Stimulated activated CD4-positive, alpha-beta T cell treated with anti-CD3 and anti-CD28 coated beads, Interleukin-2, amount 100 ng/mL, for 24 hours (primary cell): Measurements from ENCODE around the gene CBLB.
"Not testable (repeated sequence)": the region's sequence is repeated elsewhere in the genome, so short reads cannot be mapped to it uniquely, and the experiment has no call there.

ENCODE experiments used
- DNase-seq, 2 donors: peaks; one replicate each; pipeline ENCODE4 v3.0.0-alpha.2; 2020

CBLB gene

DNA sequence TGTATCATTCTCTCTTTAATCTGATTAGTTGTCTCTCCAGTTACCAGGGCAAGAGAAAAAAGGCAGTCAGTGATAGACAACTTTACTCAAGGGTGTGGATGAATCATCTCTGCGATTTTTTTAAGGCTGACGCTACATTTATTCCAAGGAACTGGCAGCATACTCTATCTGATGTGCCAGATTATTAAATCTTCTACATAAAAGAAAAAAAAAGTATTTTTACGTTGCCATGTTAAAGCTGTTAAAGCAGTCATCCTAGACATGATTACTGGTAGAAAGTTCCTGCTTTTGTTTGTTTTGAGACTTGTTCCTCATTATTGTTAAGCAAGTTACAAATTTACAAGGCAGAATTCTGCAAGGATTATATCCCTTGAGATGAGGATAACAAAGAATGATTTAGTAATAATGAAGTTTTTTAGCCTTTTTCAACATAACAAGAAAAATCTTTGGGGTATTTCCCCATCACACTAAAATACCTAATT, 121.7 kb downstream of the CBLB start:
- no peak for DNase-seq

DNA sequence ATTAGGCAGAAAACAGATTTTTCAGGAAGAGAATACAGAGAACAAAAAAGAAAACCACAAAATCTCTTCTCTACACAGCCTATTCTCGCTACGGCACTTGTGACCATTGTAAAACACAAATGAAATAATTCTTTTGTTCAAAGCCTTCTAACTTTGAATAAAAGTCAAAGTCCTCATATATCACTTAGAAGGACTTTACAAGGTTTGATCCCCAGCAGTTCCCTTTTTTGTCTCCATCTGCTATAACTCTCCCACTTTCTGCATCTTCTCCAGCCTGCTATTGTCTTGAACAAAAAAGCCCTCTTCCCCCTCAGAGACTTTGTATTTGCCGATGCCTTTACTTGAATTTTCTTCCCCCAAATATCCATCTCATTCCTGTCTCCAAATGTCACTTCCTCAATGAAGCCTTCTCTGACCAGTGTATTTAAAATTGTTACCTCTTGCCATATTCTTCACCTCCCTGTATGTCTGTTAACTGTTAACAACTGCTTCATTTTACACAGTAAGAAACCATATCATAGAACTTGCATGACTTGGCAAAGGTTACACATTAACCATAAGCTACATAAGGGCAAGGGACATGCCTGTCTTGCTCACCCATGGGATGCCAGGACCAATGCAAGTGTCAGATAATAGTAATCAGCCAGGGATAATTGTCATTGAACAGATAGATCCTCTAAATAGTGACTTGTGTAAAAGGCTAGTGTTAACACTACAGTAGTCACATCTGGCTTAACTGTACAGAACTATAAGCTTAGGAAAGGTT, 122.4 kb downstream of the CBLB start:
- no peak for DNase-seq

DNA sequence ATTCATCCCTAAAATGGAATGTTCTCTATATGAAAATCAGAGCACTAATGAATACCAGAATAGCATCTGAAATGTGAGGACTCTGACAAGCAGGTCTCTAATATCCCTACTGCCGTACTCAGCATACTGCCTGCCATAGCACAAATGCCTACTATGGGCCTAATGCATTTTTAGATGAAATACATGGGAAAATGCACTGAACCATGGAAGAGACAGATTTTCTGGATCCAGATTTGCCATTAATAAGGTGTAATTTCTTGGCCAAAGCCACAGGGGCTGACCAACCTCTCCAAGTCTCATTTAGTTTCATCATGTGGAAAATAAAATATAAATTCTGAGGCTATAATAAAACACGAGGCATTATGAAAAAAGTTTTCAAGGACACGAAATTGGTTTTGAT, 123.8 kb downstream of the CBLB start:
- no peak for DNase-seq

DNA sequence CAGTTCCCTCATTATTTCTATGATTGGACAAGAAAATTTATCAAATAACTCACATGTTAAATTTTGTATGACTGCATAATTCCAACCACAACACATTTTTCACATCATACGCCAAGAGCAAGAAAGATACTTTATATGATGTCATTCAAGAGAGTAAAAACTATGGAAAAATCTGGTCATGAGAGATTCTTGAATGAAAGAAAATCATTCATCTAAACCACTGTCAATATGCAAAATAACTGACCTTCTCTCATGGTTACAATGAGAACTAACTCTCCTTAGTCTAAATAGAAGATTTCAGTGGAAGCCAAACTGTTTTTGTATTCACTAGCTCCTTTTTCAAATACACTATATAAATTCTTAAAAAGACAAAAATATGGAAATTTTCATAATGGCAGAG, 124.6 kb downstream of the CBLB start:
- DNase-seq, result no peak

DNA sequence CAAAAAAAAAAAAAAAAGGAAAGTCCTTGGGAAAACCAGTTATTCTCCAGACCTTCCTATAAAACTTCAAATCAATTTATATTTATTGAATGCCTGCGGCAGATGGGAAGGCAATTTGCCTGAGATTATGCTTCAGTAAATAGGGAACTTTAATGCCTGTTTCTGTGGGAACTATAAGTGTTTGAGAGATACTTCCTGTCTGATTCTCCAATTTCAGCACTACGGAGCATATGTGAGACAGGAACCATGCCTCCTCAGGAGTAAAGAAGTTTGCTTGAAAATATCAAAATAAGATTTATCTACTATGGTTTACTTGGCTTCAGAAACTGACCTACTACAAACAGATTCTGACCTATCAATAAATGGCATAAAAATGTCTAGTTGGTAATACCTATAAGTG, 135.5 kb downstream of the CBLB start:
- DNase-seq, result no peak

DNA sequence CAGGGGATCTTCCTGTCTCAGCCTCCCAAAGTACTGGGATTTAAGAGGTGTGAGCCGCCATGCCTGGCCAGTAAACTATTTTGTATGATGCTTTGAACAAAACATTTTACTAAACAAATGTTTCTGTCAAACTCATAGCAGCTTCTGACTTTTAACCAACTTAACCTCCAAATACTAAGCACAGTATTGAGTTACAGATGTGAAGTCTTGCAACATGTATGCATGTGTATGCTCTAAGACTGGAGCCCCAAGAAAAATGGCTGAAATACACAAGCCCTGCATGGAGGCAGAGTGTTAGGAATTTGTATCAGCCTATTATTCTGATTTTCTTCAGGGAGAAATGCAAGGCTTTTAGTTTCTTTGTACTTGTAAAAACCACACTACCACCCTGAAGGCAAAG, 137.1 kb downstream of the CBLB start:
- no peak for DNase-seq

DNA sequence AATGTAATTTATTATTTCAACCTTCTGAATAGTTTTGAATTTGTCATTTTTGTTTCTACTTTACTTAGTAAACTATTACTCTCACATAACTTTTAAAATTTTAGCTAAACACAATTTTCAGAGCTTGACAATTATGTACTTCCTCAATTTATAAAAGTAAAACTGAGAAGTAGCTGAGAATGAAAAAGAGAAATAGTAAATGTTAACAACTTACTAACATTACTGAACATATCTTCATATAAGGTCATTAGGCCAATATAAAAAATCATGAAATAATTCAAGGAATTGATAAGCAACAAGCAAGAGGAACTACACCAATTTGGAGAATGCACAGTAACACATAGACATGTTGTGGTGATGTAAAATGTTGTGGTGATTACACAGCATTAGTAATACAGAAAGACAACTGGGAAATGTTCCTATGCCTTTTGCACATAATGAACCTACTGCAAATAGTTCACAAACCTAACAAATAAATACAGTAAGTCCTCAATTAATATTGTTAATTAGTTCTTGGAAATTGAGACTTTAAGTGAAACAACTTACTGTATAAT, 137.9 kb downstream of the CBLB start:
- DNase-seq, result no peak

DNA sequence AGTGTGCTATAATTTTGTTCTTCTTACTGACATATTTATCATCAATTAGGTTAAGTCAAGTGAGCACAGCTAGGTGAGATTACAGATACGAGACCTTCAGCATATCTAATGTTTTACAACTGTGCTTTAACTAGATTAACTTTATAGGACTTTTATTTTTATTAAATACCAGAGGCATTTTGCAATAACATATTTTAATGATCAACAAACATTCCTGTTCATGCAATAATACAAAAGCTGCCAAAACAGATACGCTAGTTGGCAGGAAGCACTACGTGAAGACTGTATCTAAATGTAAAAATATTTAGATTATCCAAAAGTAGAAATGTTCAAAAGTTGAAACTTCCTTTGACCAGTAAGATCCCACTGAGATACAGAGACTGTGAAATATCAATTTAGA, 139.1 kb downstream of the CBLB start:
- DNase-seq, result no peak

DNA sequence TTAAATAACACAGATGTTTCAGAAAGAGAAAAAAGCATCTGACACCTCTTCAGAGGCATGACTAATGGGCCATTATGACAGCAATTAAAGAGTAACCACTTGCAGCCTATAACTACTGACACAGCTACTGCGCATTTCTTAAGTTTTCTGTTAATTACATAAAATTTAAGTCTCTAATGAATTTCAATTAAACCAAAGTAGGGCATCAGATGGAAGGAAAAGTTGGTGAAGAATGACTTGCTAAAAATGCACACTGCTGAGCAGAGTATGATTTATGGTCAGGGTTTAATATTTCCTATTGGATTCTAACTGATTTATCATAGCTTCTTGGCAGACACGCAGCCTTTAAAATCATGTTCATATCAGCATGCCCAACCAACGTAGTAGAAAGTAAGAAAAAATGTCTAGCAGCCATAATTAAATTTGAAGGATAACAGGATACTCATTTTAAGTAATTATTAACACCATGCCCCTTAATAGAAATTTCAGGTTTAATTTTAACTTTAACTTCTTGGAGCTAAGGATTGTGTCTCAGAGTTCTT, 140.0 kb downstream of the CBLB start:
- DNase-seq, result no peak

DNA sequence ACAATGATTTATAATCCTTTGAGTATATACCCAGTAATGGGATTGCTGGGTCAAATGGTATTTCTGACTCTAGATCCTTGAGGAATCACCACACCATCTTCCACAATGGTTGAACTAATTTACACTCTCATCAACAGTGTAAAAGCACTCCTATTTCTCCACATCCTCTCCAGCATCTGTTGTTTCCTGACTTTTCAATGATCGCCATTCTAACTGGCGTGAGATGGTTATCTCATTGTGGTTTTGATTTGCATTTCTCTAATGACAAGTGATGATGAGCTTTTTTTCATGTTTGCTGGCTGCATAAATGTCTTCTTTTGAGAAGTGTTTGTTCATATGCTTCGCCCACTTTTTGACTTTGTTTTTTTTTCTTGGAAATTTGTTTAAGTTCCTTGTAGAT, 141.8 kb downstream of the CBLB start:
- not testable (repeated sequence) for DNase-seq

DNA sequence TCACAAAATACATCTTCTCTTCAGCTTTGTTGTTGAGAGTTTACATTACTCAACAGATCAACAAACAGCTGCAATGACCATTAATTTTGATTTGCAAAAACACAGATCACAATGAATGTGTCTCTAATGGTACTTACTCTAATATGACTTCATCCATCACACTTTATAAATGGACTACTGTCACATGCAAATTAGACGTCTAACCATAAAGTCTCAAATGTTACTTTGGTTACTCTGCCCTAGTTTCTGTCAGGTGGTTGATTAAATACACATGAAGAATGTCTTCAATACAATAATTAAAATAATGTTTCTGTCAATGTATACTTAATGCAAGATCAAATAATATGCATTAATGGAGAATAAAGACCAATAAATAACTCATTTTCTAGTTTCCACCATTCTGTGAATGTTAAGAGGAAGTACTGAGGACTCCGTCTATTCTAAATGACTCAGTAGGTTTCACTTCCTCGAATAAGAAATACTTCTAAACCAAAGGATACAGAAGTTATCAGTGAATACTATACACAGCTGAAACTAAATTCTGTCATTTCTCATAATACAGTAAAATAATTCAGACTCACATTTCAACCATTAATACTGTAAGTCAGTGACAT, 145.8 kb downstream of the CBLB start:
- DNase-seq, result no peak

DNA sequence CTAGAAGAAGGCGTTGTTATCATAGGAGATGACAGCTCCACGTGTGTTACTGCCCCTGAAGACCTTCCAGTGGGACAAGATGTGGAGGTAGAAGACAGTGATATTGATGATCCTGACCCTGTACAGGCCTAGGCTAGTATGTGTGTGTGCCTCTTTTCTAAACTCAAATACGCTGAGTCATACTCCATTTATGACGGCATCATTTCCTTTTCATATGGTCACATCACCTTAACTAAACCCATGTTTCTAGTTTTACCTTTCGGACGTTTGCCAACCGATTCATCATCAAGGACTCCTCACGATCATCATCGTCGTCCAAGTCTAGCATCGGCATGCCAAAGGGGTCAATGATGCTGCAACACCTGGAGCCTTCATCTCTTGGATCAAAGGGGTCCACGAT, 149.0 kb downstream of the CBLB start:
- DNase-seq, result no peak

DNA sequence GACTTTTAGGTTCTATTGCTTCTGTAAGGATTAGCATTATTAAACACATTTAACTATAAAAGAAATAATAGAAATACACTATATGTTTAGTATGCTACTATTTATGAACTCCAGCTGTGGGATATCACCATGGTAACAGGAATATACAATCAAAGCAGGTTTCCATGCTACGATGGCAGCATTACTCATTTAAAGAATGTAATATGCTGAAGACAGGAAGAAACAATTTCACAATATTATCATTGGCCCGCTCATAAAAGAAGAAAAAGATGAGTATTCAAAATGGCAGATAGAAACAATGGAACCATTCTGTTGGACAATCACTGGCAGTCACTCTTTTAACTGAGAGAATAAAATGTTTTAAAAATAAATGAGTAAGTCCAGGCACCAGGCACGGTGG, 153.4 kb downstream of the CBLB start:
- no peak for DNase-seq

DNA sequence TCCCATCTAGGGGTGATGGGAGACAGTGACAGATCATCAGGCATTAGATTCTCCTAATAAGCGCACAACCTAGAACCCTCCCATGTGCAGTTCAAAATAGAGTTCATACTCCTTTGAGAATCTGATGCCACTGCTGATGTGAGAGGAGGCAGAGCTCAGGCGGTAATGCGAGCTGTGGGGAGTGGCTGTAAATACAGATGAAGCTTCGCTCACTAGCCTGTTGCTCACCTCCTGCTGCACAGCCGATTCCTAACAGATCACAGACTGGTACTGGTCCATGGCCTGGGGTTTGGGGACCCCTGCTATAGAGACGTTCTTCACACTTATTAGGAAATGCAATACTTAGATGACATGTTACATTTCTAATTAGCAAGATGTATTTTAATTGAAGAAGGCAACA, 154.4 kb downstream of the CBLB start:
- no peak for DNase-seq

DNA sequence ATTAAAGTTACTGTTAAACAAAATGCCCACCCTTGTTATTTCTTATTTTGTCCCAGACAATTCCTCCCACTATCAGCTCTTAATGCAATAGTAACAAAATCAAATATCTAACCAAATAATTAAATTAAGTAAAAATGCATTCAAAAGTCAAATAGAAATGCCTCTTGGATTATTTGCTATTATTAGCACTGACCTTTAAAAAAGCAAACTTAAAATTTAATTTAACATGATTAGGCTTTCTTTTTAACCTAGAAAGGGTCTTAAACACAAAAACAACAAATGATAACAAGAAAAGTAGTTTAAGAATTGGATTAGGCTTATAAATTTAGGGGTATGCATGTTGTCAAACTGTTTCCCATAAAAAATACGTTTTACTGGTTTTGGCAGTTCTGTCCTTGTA, 159.8 kb downstream of the CBLB start:
- no peak for DNase-seq

DNA sequence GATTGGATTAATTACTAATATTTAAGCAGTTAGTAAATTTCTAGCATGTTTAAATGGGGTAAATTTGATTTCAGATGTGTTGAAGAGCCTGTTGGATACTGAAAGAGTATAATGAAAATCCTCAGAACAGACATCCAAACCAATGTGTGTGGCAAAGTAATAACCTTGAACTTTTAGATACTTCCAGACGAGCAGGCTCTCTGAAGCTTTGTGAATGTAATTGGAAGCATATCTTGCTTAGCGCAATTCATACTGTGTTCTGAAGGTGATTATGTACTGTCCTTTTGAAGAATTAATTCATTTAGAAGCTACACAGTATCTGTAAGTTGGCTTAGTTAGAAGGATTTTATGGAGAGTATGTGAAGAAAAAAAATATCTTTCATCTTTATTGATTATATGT, 161.8 kb downstream of the CBLB start:
- DNase-seq, result no peak

DNA sequence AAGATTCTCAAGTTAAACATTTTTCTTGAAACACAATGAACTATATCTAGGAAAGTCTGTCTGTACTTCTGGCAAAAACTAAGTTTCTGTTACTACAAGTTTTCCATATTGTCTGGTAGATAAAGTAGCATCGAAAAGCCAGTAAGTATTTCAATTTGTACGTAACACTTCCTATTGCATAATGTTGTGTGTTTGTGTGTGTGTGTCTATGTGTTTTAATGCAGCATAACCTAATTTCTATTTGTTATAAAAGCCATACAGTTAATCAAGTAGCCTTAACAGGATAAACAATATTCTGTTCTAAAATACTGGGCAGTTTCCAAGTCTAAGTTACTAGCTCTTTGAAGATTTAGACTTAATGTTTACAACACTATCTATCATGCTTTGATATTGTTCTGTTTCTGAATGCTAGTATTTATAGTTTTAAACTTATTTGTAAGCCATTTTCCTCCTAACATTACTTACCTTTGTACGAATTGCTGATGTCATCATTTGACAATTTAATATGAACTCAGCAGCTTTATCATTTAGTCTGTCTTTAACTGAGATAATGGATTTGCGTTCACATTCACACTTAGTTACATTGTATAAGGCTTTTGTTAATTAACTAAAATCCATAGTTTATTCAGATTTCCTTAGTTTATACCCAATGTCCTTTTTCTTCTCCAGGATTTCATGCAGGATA, 163.9 kb downstream of the CBLB start:
- DNase-seq, result no peak

DNA sequence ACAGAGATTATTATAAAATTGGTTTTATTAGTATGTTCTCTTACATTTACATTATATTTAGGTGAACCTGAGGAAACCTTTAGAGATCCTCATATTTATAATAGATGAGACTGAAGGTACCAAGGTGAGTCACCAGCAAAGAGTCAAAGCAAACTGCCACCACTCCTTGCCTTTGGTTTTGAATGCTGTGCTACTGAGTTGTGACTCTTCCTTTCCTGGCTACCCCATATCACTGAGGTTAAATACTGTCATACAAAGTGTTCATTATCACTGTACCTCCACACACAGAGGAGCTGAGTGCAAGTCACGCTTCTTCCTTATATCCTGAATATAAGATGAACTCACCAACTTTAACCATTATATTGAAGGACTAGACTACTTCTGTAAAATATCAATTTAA, 168.2 kb downstream of the CBLB start:
- peak in 1 of 2 donors; percentile 22 for DNase-seq

DNA sequence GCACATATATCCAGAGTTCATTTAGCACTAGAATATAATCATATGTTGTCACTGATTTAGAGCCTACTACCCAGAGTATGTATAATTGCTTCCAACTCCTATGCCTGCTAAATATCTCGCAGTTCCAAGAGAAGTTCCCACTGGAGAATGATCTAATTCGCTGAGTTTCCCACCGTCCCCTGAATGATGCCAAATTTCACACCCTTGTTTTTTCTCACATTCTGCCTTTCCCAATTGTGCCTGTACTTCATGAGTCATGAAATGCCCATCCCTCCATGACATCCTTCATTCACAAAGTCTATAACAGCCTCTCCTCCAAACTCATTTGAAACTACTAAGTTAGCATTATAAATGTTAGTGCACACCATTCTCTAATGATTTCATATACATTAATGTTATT, 177.2 kb downstream of the CBLB start:
- DNase-seq, result no peak

DNA sequence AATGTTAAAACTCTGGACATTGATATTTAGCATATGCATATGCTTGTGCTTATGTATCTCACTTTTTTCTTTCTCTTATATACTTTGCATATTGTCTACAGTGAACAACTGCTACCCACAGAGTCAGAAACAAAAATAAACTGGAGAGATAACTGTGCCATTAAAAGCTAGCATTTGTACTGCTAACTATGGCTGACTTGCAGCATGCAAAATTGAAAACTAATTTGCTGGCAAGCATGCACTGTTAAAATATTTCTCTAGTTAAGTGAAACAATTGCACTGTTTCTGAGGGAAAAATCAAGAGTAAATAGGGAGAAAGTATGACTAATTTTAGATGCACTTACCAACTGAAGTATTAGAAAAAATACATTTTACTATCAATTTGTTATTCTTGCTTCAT, 177.8 kb downstream of the CBLB start:
- DNase-seq, result no peak

DNA sequence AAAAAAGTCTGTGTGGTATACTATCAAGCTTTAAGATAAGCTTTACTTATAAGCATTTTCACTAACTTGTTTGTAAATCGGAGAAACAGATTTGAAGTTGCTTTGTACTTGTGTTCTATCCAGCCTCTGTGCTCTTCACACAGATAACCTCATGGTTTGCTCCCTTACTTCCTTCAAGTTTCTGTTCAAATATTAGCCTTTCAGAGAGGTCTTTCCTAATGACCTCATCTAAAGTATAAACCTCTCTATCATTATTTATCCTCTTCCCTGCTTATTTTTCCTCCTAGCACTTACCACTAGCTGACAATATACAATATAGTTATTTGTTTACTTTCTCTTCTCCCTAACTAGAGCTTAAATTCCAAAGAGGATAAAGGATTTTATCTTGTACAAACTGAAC, 180.0 kb downstream of the CBLB start:
- DNase-seq, result no peak

DNA sequence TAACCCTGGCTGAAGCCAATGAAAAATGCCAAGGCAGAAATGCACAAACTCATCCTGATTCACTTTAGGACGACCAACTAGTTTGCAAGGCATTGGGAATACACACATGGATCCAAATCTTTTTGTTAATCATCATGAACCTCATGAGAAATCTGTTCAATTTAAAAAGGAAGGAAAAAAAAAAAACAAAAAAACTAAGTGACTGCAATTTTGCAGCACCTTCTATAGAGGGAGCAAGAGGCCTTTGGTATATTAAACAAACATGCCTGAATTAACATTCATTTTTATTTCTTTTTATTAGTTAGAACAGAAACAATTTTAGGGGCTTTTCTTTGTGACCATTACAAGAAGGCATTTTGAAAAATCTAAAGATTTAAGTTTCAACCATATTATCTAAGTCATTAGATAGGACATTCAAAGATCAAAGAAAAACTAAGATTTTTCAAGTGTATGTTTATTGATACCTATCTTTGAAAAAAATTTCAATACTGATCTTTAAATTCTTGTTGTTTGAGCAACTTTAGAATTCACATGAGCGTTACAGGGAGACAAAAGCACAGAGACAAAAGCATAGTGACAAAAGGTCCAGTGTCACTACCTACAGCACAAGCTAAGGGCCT, 182.4 kb downstream of the CBLB start:
- no peak for DNase-seq

DNA sequence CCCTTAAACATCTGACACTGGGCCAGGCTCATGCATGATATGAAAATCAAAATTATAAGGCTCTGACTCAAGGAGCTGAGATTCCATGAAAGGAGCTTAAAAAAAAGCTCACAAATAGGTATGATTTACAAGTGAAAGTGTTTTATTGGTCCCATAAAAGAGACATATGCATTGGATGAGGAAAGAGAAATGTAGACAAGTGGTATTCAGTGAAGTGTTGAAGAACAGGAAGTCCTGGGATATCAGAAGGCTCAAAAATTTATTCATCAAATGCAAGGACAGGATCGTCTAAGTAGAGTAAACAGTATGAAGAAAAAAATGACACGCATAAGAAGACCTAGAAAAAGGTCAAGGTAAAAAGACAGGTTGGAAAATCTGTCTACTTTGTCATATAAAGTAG, 188.9 kb downstream of the CBLB start:
- no peak for DNase-seq
